Measurements from ENCODE around the gene ASL.
"Not testable (repeated sequence)": the region's sequence is repeated elsewhere in the genome, so short reads cannot be mapped to it uniquely, and the experiment has no call there.

Gene ASL

GRCh38 chr7:66075590-66076461 is at the start of gene ASL:
Gene ASL, plus strand, starts transcription at chr7:66075819. Its CDS starts 263 bp downstream, at chr7:66076082.
- DNase-seq (ENCODE audit: low read depth) = peak; percentile 63
- H3K4me3 ChIP-seq (ENCODE audit: low read depth, low read length) = peak within 1 kb of the TSS; percentile 95

DNA sequence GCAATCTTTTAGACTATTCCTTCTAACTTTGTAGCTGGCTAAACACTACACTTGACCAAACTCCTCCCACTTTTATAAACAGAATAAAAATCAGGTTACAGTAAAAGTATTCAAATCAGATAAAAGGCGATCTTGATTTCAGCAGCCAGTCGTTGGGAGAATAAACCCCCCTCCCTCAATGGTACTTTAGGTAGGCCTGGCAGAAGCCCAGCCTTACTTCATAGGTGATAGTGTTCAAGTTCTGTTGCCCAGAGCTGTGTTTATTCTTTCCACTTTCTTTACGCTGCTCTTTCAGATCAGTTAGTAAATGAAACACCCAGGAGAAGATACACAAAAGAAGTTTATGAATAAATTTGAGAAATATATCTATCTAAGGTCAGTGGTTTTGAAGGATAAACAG is 47.3 kb upstream of the ASL start:
- not testable (repeated sequence) for DNase-seq (ENCODE audit: low read depth); H3K4me3 ChIP-seq (ENCODE audit: low read depth, low read length)

DNA sequence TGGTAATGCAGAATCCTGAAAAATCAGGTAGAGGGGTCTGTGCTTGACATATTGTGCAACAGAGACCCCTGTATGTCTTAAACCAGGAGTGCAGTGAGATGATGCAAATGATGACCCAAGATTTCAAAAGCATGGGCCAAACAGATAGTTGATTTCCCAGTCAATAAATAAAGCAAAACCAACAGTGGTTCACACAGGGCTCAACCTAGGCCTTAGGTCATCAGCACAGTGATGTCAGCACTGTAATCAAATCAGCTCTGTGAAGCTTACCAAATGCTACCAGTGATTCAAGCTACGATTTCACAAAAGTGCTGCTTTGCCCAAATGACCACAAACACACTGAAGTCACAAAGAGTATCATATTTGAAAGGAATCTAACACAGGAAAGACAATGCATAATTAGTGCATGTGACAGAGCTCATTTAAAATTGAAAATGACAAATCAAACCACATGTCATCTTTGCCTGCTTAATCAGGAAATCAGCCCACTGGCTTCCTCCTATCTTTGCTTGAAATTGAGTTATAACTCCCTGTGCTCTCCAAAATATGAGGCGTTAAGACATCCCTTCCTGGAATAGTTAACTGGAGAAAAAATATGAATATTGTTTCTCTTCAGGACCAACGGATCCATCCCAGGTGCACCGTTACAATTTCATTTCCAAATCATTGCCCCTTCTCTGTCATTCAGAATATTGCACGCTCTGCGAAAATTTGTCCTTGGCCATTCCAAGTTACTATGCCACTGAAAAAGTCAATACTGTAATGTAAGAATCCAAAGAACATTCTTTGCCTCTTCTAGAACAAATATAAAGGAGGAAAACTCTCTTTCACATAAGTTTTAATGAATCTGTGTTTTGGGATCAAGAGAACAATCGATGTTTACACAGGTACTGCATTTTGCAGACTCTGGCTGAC is 41.9 kb upstream of the ASL start:
- no peak for DNase-seq (ENCODE audit: low read depth)
- no peak overlapping the region for H3K4me3 ChIP-seq (ENCODE audit: low read depth, low read length)

DNA sequence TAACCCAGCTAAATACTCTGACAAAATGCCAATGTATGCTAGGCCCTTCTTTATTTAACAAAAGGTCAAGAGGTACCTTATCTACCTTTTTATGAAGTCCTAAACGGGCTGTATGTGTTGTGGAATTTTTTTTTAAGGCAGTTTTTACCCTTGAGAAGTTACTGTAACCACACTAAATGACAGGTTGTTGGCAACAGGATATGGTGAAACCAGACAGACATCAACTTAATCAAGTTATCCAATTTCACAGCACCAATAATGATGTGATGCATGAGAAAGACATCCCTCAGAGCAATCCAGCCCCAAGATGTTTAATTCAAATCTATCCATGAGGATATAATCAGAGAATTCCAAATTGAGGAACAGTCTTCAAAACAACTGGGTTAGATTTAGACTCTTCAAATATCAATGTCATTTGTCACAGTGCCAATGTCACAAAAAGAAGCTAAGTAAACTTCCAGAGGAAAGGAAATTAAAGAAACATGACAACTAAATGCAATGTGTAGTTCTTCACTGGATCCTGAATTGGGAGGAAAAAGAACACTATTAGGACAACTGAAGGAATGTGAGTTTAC is 41.1 kb upstream of the ASL start:
- H3K4me3 ChIP-seq (ENCODE audit: low read depth, low read length); DNase-seq (ENCODE audit: low read depth): not testable (repeated sequence)

- no peak overlapping the region for H3K4me3 ChIP-seq (ENCODE audit: low read depth, low read length)
- no peak for DNase-seq (ENCODE audit: low read depth)
Observed at GRCh38 chr7:66036382-66036781, 39.2 kb upstream of the ASL start.

- no peak overlapping the region for H3K4me3 ChIP-seq (ENCODE audit: low read depth, low read length)
- DNase-seq (ENCODE audit: low read depth) = no peak
Observed at GRCh38 chr7:66036788-66037187, 38.8 kb upstream of the ASL start.

DNA sequence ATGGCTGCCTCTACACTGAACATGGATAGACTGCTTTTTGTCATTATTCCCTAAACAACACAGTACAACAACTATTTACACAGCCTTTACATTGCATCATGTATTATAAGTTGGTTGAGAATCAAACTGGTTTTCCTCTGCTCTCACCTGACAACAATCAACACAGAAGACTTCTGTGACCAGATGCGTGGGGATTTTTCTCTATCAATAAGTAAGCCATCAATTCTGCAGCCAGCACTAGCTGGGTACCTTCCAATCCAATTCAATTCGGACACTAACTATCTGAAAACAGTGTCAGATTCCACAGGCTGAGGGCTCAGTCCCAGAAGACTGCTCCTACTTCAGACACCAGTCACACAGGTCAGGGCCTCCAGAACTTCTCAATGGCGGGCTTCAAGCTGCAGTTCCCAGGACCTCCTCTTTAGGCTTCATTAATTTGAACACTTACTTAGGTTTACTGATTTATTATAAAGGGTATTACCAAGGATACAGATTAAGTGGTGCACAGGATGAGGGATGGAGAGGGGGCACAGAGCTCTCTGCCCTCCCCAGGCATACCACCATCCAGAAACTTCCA is 36.4 kb upstream of the ASL start:
- H3K4me3 ChIP-seq (ENCODE audit: low read depth, low read length) = no peak overlapping the region
- no peak for DNase-seq (ENCODE audit: low read depth)

- peak overlapping the region; percentile 22 for H3K4me3 ChIP-seq (ENCODE audit: low read depth, low read length)
- no peak for DNase-seq (ENCODE audit: low read depth)
Observed at GRCh38 chr7:66043681-66044497, 31.7 kb upstream of the ASL start.

GRCh38 chr7:66044498-66044854 is 31.1 kb upstream of the ASL start:
- not testable (repeated sequence) for DNase-seq (ENCODE audit: low read depth); H3K4me3 ChIP-seq (ENCODE audit: low read depth, low read length)

- no peak overlapping the region for H3K4me3 ChIP-seq (ENCODE audit: low read depth, low read length)
- DNase-seq (ENCODE audit: low read depth) = peak; percentile 95
Observed at GRCh38 chr7:66047426-66047825, 28.2 kb upstream of the ASL start.

DNA sequence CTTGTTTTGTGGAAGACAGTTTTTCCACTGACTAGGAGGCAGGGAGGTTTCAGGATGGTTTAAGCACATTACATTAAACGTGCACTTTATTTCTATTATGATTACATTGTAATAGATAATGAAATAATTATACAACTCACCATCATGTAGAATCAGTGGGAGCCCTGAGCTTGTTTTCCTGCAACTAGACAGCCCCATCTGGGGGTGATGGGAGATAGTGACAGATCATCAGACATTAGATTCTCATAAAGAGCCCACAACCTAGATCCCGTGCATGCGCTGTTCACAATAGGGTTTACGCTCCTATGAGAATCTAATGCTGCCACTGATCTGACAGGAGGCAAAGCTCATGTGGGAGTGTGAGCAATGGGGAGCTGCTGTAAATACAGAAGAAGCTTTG is 25.7 kb upstream of the ASL start:
- not testable (repeated sequence) for DNase-seq (ENCODE audit: low read depth); H3K4me3 ChIP-seq (ENCODE audit: low read depth, low read length)

DNA sequence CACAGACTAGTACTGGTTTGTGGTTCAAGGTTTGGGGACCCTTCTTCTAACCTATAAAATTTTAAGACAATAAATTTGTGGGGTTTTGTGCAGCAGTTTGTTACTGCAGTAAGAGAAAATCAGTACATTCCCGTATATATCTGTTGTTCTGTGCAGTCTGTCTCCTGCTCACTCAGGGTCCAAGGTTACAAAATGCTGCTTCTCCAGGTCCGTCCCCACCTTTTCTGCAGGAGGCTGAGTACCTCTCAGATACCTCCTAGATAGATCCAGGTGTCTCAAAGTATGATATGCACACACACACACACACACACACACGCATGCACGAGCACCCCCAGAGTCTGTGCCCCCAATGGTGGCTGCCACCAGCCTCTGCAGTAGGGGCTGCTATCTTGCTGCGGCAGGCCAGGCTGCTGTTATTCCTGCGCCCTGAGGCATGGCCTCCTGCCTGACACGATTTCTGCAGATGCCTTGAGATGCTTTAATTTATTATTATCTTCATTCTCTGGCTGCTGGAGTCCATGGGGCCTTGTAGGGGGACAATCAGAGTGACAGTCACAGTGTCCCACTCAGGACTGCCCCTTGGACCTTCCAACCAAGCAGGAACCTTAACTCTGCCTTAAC is 25.2 kb upstream of the ASL start:
- DNase-seq (ENCODE audit: low read depth) = no peak
- no peak overlapping the region for H3K4me3 ChIP-seq (ENCODE audit: low read depth, low read length)

GRCh38 chr7:66050990-66051448 is 24.6 kb upstream of the ASL start:
- peak; percentile 96 for DNase-seq (ENCODE audit: low read depth)
- no peak overlapping the region for H3K4me3 ChIP-seq (ENCODE audit: low read depth, low read length)

GRCh38 chr7:66052447-66052846 is 23.2 kb upstream of the ASL start:
- no peak for DNase-seq (ENCODE audit: low read depth)
- H3K4me3 ChIP-seq (ENCODE audit: low read depth, low read length) = no peak overlapping the region

DNA sequence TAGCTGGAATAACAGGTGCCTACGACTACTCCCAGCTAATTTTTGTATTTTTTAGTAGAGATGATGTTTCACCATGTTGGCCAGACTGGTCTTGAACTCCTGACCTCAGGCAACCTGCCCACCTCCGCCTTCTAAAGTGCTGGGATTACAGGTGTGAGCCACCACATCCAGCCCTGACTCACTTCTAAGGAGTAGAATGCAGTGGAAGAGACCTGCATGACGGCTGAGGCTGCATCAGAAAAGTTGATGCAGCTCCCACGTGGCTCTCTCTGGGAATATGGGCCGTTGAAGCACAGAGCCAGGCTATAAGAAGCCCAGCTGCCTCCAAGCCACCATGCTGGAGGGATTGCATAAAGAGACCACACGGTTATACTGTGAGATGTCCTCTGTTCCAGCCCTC is 21.6 kb upstream of the ASL start:
- no peak for DNase-seq (ENCODE audit: low read depth)
- no peak overlapping the region for H3K4me3 ChIP-seq (ENCODE audit: low read depth, low read length)

GRCh38 chr7:66055321-66055956 is 20.2 kb upstream of the ASL start:
- DNase-seq (ENCODE audit: low read depth) = peak; percentile 25
- no peak overlapping the region for H3K4me3 ChIP-seq (ENCODE audit: low read depth, low read length)

GRCh38 chr7:66060796-66061195 is 14.8 kb upstream of the ASL start:
- H3K4me3 ChIP-seq (ENCODE audit: low read depth, low read length) = no peak overlapping the region
- DNase-seq (ENCODE audit: low read depth) = no peak

GRCh38 chr7:66069732-66070131 is 5.9 kb upstream of the ASL start:
- DNase-seq (ENCODE audit: low read depth) = no peak
- H3K4me3 ChIP-seq (ENCODE audit: low read depth, low read length) = no peak overlapping the region
